Measurements from ENCODE around the gene AMN1. TPM values are rescaled to one million over a fixed set of nuclear protein-coding genes. Genes with fewer than 3 reads are reported as not detected.

Gene AMN1
- total and polyA plus RNA-seq, 2 of the 13 experiments (the other 11 are each of a cell fraction or from before 2014, with no cell fraction given), result 7.5 to 26.5 TPM

- peak; percentile 88; the same call in 1 of the 2 replicates for TF ChIP-seq ZFP36L1 (CRISPR knock-in tag; IDR thresholded peaks at IDR 0.05)
- TF ChIP-seq HNF4G (IDR thresholded peaks at IDR 0.05; ENCODE audit: borderline replicate concordance, low read depth, low read length), result peak; percentile 96
- peak; percentile 94 for TF ChIP-seq HNF4G (CRISPR knock-in tag; IDR thresholded peaks at IDR 0.05; ENCODE audit: borderline replicate concordance, low read depth)
- TF ChIP-seq, protein P1, sequence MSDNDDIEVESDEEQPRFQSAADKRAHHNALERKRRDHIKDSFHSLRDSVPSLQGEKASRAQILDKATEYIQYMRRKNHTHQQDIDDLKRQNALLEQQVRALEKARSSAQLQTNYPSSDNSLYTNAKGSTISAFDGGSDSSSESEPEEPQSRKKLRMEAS (IDR thresholded peaks at IDR 0.05), result no peak
- TF ChIP-seq ZNF253 (CRISPR knock-in tag; IDR thresholded peaks at IDR 0.05; ENCODE audit: borderline replicate concordance), result no peak
- TF ChIP-seq, protein P2, sequence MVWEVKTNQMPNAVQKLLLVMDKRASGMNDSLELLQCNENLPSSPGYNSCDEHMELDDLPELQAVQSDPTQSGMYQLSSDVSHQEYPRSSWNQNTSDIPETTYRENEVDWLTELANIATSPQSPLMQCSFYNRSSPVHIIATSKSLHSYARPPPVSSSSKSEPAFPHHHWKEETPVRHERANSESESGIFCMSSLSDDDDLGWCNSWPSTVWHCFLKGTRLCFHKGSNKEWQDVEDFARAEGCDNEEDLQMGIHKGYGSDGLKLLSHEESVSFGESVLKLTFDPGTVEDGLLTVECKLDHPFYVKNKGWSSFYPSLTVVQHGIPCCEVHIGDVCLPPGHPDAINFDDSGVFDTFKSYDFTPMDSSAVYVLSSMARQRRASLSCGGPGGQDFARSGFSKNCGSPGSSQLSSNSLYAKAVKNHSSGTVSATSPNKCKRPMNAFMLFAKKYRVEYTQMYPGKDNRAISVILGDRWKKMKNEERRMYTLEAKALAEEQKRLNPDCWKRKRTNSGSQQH (CRISPR knock-in tag; IDR thresholded peaks at IDR 0.05; ENCODE audit: low read depth), result peak; percentile 72; the same call in 1 of the 2 replicates
- TF ChIP-seq, protein P3, sequence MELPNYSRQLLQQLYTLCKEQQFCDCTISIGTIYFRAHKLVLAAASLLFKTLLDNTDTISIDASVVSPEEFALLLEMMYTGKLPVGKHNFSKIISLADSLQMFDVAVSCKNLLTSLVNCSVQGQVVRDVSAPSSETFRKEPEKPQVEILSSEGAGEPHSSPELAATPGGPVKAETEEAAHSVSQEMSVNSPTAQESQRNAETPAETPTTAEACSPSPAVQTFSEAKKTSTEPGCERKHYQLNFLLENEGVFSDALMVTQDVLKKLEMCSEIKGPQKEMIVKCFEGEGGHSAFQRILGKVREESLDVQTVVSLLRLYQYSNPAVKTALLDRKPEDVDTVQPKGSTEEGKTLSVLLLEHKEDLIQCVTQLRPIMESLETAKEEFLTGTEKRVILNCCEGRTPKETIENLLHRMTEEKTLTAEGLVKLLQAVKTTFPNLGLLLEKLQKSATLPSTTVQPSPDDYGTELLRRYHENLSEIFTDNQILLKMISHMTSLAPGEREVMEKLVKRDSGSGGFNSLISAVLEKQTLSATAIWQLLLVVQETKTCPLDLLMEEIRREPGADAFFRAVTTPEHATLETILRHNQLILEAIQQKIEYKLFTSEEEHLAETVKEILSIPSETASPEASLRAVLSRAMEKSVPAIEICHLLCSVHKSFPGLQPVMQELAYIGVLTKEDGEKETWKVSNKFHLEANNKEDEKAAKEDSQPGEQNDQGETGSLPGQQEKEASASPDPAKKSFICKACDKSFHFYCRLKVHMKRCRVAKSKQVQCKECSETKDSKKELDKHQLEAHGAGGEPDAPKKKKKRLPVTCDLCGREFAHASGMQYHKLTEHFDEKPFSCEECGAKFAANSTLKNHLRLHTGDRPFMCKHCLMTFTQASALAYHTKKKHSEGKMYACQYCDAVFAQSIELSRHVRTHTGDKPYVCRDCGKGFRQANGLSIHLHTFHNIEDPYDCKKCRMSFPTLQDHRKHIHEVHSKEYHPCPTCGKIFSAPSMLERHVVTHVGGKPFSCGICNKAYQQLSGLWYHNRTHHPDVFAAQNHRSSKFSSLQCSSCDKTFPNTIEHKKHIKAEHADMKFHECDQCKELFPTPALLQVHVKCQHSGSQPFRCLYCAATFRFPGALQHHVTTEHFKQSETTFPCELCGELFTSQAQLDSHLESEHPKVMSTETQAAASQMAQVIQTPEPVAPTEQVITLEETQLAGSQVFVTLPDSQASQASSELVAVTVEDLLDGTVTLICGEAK (IDR thresholded peaks at IDR 0.05), result no peak
- TF ChIP-seq, protein P3 (CRISPR knock-in tag; IDR thresholded peaks at IDR 0.05), result peak; percentile 55; the same call in 1 of the 2 replicates
- 0 out of 2 replicates have a peak, but pooled peaks have one; percentile 49 for TF ChIP-seq FUBP1 (CRISPR knock-in tag; IDR thresholded peaks at IDR 0.05; ENCODE audit: borderline replicate concordance)
- TF ChIP-seq ATF7-NPFF (CRISPR knock-in tag; IDR thresholded peaks at IDR 0.05; ENCODE audit: low read depth), result peak; percentile 30; the same call in 1 of the 2 replicates
- no peak for TF ChIP-seq ZNF562 (CRISPR knock-in tag; IDR thresholded peaks at IDR 0.05; ENCODE audit: borderline replicate concordance)
- 0 out of 2 replicates have a peak, but pooled peaks have one; percentile 45 for TF ChIP-seq KLF11 (CRISPR knock-in tag; IDR thresholded peaks at IDR 0.05)
- no peak for TF ChIP-seq SATB2 (CRISPR knock-in tag; IDR thresholded peaks at IDR 0.05)
- TF ChIP-seq TRIM24 (CRISPR knock-in tag; IDR thresholded peaks at IDR 0.05), result peak; percentile 99
- peak; percentile 90 for TF ChIP-seq DNMT3B (CRISPR knock-in tag; conservative IDR thresholded peaks at IDR 0.05)
- peak; percentile 95 for TF ChIP-seq ZNF331 (CRISPR knock-in tag; IDR thresholded peaks at IDR 0.05)
These were observed 20.3 kb upstream of the AMN1 start (continued) for GRCh38 chr12:31749024-31749704.

All from HepG2 (cell line).